HG03103 (cell line): ENCODE data around the gene CSNK2A2.

Experiments used
- ATAC-seq: cut with Tn5 transposase; IDR thresholded peaks from one replicate; pipeline ENCODE4 v1.9.1; 2021; ENCODE audit warnings: low read depth; ENCODE audit not compliant: unreplicated experiment

CSNK2A2 gene

DNA sequence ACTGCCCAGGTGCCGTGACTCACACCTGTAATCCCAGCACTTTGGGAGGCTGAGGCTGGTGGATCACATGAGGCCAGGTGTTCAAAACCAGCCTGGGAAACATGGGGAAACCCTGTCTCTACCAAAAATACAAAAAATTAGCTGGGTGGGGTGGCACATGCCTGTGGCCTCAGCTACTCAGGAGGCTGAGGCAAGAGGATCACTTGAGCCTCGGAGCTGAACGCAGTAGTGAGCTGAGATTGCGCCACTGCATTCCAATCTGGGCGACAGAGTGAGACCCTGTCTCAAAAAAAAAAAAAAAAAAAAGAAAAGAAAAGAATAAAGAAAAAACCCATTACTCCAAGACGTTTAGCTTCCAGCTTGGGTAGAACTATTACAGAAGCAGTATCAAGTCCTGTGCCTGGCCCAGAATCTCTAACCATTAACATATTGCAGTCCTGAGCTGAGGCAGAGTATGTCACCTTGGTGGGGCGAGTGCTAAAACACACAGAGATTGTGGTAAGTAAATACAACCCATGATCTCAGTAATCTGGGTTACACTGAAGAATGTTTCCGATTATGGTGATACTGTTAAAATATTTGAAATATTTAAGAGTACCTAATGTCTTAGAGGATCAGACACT, 45.5 kb downstream of the CSNK2A2 start:
- ATAC-seq = no peak

DNA sequence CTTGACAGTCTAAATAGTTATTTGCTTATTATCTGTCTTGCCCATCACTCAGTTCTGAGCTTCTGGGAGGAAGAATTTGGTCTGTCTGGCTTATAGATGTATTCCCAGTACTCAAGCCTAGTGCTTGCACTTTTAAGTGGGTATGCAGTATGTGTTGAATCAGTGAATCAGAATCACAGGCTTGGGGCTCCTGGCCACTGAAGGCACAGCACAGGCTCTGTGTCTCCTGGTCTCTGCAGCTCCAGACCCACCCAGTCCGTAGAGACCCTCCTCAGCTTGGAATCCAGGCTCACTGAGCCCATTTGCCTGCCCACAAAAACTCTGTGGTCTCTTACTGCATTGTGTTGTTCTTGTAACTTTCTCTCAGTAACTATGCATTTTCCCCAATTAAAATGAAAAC, 49.4 kb downstream of the CSNK2A2 start:
- ATAC-seq = no peak

DNA sequence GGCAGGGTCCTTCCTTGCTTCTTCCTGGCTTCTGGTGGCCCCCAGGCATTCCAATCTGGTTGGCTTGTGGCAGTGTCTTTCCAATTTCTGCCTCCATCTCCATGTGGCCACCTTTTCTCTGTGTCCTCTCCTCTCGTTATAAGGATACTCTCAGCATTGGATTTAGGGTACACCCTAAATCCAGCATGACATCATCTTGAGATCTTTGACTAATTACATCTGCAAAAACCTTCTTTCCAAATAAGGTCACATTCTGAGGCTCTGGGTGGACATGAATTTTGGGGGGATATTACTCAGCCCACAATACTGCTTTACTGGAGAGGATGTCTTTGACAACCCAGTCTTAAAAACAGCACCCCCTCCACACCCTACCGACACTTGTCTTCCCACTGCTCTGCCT, 49.8 kb downstream of the CSNK2A2 start:
- no peak for ATAC-seq

- no peak for ATAC-seq
Measured at GRCh38 chr16:58138852-58139251, 59.1 kb downstream of the CSNK2A2 start.

DNA sequence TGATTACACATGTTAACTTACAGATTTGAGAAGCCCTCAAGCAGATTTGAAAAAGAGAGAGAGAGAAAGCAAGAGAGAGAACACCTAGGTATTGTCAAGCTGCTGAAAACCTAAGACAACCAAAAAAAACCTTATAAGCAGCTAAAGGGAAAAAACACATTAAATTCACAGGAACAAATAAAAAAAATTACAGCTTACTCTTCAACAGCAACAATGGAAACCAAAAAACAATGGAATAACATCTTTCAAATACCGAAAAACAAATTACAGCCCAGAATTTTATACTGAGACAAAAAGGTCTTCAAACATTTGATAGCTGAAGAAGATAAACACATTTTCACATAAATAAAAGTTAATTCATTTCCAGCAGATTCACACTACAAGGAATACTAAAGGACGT, 60.3 kb downstream of the CSNK2A2 start:
- no peak for ATAC-seq

DNA sequence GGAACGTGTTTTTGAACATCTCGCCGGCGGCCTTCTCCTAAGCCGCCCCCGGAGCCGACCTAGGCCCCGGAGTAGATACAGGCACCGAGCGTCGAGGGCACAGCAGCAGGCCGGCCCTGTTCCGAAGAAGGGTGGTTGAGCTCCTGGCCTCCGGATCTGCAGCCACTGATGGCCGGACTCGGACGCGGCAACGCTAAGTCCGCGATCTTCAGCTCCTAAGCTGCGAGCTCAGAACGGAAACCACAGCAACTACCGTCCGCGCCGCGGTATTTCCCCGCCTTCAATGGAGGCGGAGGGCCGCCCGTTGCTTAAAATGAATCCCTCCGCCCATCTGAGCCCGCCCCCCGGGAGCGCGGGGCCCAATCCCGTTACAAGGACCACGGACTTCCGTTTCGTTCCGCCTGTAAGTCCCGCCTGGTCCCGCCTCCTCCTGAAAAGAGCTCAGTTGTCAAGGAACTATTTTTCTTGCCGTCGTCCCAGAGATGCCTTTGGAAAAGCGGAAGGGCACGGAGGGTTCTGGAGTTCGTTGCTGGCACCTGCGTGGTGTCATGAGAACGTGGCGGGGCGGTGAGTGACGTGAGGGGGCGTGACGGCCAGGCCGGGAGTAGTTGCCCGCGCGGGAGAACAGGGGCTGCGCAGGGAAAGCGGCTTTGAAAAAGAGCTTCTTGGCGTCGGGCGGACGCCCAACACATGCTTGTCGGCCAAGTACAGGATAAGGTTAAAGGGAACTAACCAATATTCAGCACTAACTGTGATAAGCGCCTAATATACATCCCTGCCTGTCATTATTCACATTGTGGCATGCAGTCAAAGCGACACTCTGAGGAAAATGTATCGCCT, 68.6 kb downstream of the CSNK2A2 start, which contains the start of gene CFAP20:
CFAP20 (minus strand) TSS at position 285 of the 840 bp plus-strand sequence; CDS start at position 19, 266 bp downstream.
- peak; percentile 78 for ATAC-seq

GRCh38 chr16:58128711-58129096, 69.2 kb downstream of the CSNK2A2 start:
- ATAC-seq = peak; percentile 3

DNA sequence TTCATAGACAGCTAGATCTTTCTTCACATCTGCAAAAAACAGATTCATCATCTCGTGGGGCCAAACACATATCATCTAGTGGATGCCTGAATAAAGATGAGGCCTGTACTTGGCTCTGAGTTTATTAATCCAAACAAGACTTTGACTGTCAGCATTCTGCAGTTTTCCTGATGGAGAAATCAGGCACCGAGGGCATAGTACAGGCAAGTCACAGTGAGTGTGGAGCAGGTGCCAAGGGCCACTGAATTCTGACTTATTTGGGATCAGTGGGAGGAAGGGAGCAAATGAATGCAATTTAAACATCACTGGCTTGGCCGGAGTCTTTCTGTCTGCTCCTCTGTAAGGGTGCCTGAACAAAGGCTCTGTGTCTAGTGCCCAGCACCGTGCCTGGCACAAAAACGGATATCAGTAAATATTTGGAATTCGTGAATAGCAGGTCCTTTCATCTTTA, 69.7 kb downstream of the CSNK2A2 start:
- ATAC-seq = no peak

GRCh38 chr16:58127634-58128033, 70.3 kb downstream of the CSNK2A2 start:
- ATAC-seq = no peak

- ATAC-seq = no peak
Measured at GRCh38 chr16:58127033-58127556, 70.8 kb downstream of the CSNK2A2 start.

DNA sequence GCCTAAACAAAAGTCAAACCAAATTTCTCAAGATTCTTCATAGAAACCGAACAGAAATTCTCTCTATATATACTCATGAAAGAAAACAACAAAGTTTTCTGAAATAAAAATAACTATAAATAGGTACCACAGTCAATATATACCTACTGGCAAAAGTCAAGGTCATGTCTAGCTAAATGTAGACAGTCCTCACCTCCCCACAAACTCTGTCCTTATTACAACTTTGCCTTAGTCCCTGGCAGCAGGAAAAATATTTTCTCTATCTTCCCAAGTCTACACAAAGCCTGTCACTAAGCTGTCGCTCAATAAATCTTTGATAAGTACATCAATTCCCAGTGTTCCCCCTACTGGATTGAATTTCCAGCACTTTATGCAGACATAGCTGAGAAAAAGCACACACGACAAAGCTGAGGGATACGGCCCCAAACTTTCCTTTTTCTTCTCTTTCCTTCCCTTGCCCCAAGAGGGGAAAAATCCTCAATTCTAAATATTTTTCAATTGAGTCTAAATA, 71.4 kb downstream of the CSNK2A2 start:
- no peak for ATAC-seq

DNA sequence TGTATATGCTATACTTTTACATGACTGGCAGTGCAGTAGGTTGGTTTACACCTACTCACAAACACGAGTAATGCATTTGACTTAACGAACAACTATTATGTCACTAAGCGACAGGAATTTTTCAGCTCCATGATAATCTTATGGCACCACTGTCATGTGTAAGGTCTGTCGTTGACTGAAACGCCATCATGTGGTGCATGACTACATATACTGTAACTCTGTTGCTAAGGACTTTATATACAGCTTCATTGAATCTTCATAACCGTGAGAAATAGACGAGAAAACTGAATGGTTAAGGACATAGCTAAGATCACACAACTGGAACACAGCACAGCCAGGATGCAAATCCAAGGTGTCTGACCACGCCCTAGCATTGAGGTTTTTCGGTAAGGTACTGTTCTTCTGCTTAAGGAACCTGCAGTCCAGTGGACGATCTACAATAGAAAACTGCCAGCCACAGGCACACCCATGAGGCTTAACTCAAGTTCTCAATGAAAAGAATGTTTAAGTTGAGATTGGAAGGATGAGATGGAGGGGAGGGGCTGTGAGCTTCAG, 72.0 kb downstream of the CSNK2A2 start:
- ATAC-seq = no peak

GRCh38 chr16:58125041-58125440, 72.9 kb downstream of the CSNK2A2 start:
- ATAC-seq = no peak

GRCh38 chr16:58124601-58124915, 73.3 kb downstream of the CSNK2A2 start:
- no peak for ATAC-seq

GRCh38 chr16:58123896-58124600, 73.9 kb downstream of the CSNK2A2 start:
- no peak for ATAC-seq

DNA sequence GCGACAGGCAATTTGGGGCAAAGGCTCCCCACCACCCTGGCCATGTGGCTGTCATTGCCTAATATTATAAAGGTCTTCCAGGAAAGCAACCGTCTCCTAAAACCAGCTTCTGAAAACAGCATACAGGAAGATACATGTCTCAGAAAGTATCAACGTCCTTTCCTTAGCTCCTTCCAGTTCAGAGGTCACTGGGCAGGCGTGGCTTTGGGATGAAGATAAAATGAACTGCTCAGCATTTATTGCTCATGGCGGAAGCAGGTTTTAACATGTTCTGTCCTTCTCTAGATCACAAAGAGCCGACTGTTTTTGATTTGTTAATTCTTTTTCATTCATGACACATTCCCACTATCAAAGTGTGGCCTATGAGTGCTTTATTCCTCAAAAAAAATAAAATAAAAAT, 76.8 kb downstream of the CSNK2A2 start:
- no peak for ATAC-seq

DNA sequence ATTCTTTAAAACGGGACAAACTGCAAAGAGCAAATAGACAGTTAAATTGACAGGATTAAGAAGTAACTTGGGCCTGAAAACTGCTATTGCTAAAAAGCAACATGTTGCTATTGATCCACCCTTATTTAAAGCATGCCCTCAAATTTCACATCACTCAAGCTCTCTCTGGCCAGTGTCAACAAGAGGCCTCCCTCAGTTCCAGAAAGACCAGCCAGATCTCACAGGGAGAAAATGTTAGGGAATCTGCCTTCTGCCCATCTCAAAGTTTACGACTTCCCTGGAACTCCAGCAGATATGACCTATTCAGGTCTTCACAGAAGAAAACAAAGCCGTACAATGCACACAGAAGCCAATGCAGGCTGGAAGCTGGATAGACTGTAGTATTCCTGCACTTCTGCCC, 77.7 kb downstream of the CSNK2A2 start:
- ATAC-seq = no peak

DNA sequence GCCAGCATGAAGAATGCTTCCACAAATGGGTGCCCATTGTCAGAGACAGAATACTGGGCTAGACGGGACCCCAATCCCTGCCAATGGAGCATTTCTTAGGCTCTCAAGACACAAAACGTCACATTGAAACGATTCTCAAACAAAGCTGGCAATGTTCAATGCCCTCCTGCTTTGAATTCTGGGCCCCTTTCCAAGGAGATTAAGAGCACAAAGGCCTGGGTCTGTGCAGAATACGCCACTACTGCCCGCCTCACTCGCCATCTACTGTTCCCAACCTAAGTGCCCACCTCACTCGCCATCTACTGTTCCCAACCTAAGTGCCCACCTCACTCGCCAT, 78.4 kb downstream of the CSNK2A2 start:
- ATAC-seq = no peak

GRCh38 chr16:58118801-58119508, 79.0 kb downstream of the CSNK2A2 start:
- ATAC-seq = no peak

DNA sequence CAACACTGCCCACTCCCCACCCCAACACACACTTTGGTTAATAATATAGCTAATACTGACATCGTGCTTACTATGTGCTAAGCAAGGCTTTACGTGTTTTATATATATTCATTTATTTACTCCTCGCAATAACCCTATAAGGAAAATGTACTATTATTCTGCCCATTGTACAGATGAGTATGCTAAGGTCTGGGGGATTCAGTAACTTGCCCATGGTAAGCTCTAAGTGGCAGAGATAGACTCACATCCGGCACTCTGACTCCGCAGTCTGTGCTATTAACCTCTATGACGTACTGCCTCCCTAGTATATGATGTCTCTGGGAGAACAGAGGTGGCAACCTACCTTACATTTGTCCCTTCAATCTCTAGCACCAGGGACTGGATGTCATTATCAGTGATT, 81.4 kb downstream of the CSNK2A2 start:
- ATAC-seq = no peak
